A673 (cell line): ENCODE measurements around the gene CRYBG3.

ENCODE experiments used
- EZH2 ChIP-seq: fragments of 200-600 bp; sonication (generic); IDR thresholded peaks from 2 replicates; pipeline ENCODE4 v1.6.1; 2017; ENCODE audit warnings: borderline replicate concordance, low read depth, mild to moderate bottlenecking, mixed read lengths, antibody characterized with exemption, low read length; ENCODE audit not compliant: poor library complexity, severe bottlenecking
- TF ChIP-seq, protein P1 (sequence below): fragments of 300-800, 200-600 bp; sonication (generic); conservative IDR thresholded peaks from 2 replicates; pipeline ENCODE4 v1.5.1; 2017; ENCODE audit warnings: low read depth, mild to moderate bottlenecking, antibody characterized with exemption, low read length, moderate library complexity, mixed read lengths

- TF ChIP-seq, protein P1, sequence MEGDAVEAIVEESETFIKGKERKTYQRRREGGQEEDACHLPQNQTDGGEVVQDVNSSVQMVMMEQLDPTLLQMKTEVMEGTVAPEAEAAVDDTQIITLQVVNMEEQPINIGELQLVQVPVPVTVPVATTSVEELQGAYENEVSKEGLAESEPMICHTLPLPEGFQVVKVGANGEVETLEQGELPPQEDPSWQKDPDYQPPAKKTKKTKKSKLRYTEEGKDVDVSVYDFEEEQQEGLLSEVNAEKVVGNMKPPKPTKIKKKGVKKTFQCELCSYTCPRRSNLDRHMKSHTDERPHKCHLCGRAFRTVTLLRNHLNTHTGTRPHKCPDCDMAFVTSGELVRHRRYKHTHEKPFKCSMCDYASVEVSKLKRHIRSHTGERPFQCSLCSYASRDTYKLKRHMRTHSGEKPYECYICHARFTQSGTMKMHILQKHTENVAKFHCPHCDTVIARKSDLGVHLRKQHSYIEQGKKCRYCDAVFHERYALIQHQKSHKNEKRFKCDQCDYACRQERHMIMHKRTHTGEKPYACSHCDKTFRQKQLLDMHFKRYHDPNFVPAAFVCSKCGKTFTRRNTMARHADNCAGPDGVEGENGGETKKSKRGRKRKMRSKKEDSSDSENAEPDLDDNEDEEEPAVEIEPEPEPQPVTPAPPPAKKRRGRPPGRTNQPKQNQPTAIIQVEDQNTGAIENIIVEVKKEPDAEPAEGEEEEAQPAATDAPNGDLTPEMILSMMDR: no peak
- TF ChIP-seq EZH2: no peak
Observed at GRCh38 chr3:97804471-97804870, 17.3 kb upstream of the CRYBG3 start.
